ENCODE data around the gene ZNF618. TPM values are rescaled to one million over a fixed set of nuclear protein-coding genes. Genes with fewer than 3 reads are reported as not detected.

Gene ZNF618
- total RNA-seq, 2 donors from 2014 or later: 1.4 to 3.0 TPM

GRCh38 chr9:113963696-113964494 lies 87.8 kb downstream of the ZNF618 start:
- Histone ChIP-seq H3K36me3 (no peaks in the 10 kb centered on the region), H3K27ac (no peak overlapping the region), H3K4me3 (no peak overlapping the region), H3K27me3 (no peaks in the 10 kb centered on the region), H3K4me1 (no peaks in the 10 kb centered on the region), H3K9me3 (no peaks in the 10 kb centered on the region)
- TF ChIP-seq, protein P1, sequence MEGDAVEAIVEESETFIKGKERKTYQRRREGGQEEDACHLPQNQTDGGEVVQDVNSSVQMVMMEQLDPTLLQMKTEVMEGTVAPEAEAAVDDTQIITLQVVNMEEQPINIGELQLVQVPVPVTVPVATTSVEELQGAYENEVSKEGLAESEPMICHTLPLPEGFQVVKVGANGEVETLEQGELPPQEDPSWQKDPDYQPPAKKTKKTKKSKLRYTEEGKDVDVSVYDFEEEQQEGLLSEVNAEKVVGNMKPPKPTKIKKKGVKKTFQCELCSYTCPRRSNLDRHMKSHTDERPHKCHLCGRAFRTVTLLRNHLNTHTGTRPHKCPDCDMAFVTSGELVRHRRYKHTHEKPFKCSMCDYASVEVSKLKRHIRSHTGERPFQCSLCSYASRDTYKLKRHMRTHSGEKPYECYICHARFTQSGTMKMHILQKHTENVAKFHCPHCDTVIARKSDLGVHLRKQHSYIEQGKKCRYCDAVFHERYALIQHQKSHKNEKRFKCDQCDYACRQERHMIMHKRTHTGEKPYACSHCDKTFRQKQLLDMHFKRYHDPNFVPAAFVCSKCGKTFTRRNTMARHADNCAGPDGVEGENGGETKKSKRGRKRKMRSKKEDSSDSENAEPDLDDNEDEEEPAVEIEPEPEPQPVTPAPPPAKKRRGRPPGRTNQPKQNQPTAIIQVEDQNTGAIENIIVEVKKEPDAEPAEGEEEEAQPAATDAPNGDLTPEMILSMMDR (IDR thresholded peaks at IDR 0.05): no peak
- DNase-seq (ENCODE audit: low spot score): no peak

DNA sequence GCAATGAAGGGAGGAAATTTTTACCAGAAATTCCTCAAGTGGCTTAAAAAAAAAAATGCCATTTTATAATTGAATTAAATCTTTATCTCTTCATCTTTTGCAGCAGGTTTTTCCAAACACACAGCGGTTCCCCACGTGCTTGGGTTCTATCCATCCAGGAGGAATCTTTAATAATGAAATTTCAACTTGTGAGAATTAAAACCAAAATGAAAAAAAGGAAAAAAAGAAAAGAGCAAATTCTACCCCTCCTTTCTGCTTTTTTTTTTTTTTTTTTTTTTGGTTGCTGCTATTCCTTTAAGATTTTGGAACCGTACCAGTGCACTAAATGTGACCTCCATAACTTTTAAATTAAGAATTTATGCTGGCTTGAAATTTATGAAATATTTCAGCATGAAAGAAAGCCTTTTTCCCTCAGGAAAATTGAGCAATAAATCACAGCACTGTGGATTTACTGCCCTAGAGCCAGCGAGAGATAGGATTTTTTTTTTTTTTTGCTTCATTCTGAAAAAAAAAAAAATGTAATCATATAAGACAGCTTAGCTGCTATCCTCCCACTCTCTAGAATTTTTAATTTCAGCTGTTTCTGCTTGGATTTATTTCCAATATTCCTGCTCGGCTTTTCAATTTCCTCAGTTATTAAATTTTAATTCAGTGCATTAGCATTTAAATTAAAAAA lies 88.5 kb downstream of the ZNF618 start:
- no peak overlapping the region for H3K27ac ChIP-seq
- H3K4me1 ChIP-seq: no peaks in the 10 kb centered on the region
- H3K4me3 ChIP-seq: no peak overlapping the region
- no peak for DNase-seq (ENCODE audit: low spot score)
- no peaks in the 10 kb centered on the region for H3K27me3 ChIP-seq
- no peaks in the 10 kb centered on the region for H3K36me3 ChIP-seq
- TF ChIP-seq, protein P1 (IDR thresholded peaks at IDR 0.05): no peak
- no peaks in the 10 kb centered on the region for H3K9me3 ChIP-seq

- no peaks in the 10 kb centered on the region for H3K4me1 ChIP-seq
- no peak overlapping the region for H3K4me3 ChIP-seq
- no peak overlapping the region for H3K27ac ChIP-seq
- no peaks in the 10 kb centered on the region for H3K36me3 ChIP-seq
- TF ChIP-seq, protein P1 (IDR thresholded peaks at IDR 0.05): no peak
- no peaks in the 10 kb centered on the region for H3K27me3 ChIP-seq
- no peaks in the 10 kb centered on the region for H3K9me3 ChIP-seq
- DNase-seq (ENCODE audit: low spot score): peak; percentile 66
Observed at GRCh38 chr9:113966394-113966793, 90.3 kb downstream of the ZNF618 start.

DNA sequence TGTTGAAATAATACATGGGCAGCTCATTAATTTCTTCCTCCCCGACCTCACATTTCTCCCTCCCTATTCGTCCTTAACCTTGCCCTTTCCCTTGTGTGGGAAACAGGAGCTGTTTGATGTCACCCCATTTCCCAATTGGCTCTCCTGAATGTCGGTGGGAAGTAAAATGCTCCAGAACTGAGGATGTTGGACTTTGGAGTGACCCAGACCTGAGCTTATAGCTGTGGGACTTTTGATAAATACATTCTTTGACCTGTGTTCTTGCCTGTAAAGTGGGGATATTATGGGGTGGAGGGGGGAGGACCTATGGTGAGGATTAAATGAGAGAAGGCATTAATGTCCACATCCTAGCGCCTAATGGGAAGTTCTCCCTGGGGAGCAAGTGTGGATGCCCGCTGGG lies 91.3 kb downstream of the ZNF618 start:
- no peaks in the 10 kb centered on the region for H3K4me1 ChIP-seq
- no peak overlapping the region for H3K4me3 ChIP-seq
- H3K27ac ChIP-seq: no peak overlapping the region
- no peak for DNase-seq (ENCODE audit: low spot score)
- TF ChIP-seq, protein P1 (IDR thresholded peaks at IDR 0.05): no peak
- H3K27me3 ChIP-seq: no peaks in the 10 kb centered on the region
- no peaks in the 10 kb centered on the region for H3K36me3 ChIP-seq
- H3K9me3 ChIP-seq: no peaks in the 10 kb centered on the region

DNA sequence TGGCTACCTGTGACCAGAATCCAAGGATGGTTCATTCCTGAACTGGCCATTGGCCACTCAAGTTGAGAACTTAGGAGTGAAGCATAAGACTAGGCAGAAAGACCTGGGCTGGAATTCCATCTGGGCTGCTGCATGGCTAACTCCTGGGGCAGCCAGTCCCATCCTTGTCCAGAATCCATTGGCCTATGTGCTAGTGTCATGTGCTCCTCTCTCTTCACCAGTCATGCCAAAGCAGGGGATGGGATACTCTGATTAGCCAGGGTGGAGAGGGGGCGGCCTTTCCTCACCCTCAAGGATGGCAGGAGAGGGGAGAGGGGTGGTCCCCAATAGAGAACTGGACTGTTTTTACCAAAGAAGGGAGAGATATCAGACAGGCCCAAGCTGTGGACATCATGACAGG lies 93.2 kb downstream of the ZNF618 start:
- H3K4me1 ChIP-seq: peaks cover 0 to 4% of the 10 kb centered on the region in 2 donors
- no peaks in the 10 kb centered on the region for H3K27me3 ChIP-seq
- H3K4me3 ChIP-seq: no peak overlapping the region
- H3K9me3 ChIP-seq: no peaks in the 10 kb centered on the region
- no peaks in the 10 kb centered on the region for H3K36me3 ChIP-seq
- no peak overlapping the region for H3K27ac ChIP-seq
- no peak for DNase-seq (ENCODE audit: low spot score)
- TF ChIP-seq, protein P1 (IDR thresholded peaks at IDR 0.05): no peak
